Left lung (tissue), 10 donors: ENCODE results near the gene RNPC3. TPM values are rescaled to one million over a fixed set of nuclear protein-coding genes. Genes with fewer than 3 reads are reported as not detected.
"Not testable (repeated sequence)": the region's sequence is repeated elsewhere in the genome, so short reads cannot be mapped to it uniquely, and the experiment has no call there.

Experiments used
- ATAC-seq: fragments of 200-7000 bp; cut with Tn5 transposase; one replicate; pipeline ENCODE4 v1.9.1; 2020; ENCODE audit warnings: moderate library complexity
- DNase-seq, 4 donors: peaks; one replicate each; pipeline ENCODE4 v3.0.0-alpha.2; 2013 to 2020
- H3K27ac ChIP-seq, 2 donors: fragments of 200-600 bp; sonication (generic) in 1 of 2; one replicate each; pipeline versions ENCODE4 v1.5.0 to v1.8.0; 2020 to 2021
- H3K27me3 ChIP-seq, 2 donors: fragments of 200-600 bp; sonication (generic) in 1 of 2; one replicate each; pipeline versions ENCODE4 v1.5.0 to v1.8.0; 2020 to 2021
- H3K36me3 ChIP-seq, 2 donors: fragments of 200-600 bp; sonication (generic) in 1 of 2; one replicate each; pipeline versions ENCODE4 v1.5.0 to v1.8.0; 2020 to 2021
- H3K4me1 ChIP-seq, 2 donors: fragments of 200-600 bp; one replicate each; pipeline ENCODE4 v1.8.0; 2021
- H3K4me3 ChIP-seq, 2 donors: fragments of 200-600 bp; sonication (generic) in 1 of 2; one replicate each; pipeline versions ENCODE4 v1.5.0 to v1.8.0; 2020 to 2021; ENCODE audit warnings: mild to moderate bottlenecking in 1 of 2
- H3K9me3 ChIP-seq, 2 donors: fragments of 200-600 bp; sonication (generic) in 1 of 2; one replicate each; pipeline versions ENCODE4 v1.5.0 to v1.8.0; 2020 to 2021
- CTCF ChIP-seq, 2 donors: fragments of 200-600 bp; sonication (generic) in 1 of 2; IDR thresholded peaks; one replicate each; pipeline versions ENCODE4 v1.5.0 to v1.8.0; 2021; ENCODE audit warnings: antibody characterized with exemption in 2 of 2
- intact Hi-C, 2 donors: fragments of 100-400 bp; cut with DNase I; formaldehyde crosslinking; loops; one replicate each; pipeline versions ENCODE4 v1.11.2 to v1.14.2; 2022
- polyA plus RNA-seq, 6 donors: library from polyadenylated mRNA; unstranded; fragments of 120-200 nt; gene quantifications; one replicate each; pipeline ENCODE4 v1.2.1, GENCODE V29; 2013; ENCODE audit not compliant: insufficient read length in 6 of 6
- total RNA-seq, 2 donors: library from RNA; stranded (reverse); fragmentation: NEBNext Ultra II Directional; extraction: Animal tissue kit (Norgen Biotek cat#: 25700); gene quantifications; one replicate each; pipeline ENCODE4 v1.2.1, GENCODE V29; 2021
- donor health status: DM: no; HTN: yes; CAD: no.
- donor health status: DM: no; HTN: no; CAD: no.

The RNPC3 gene
- total and polyA plus RNA-seq, 8 donors = 21.2 to 75.6 (median 58.0) TPM

- Histone ChIP-seq H3K9me3 (no peaks in the 10 kb centered on the region), H3K4me1 (peaks cover 0 to 7% of the 10 kb centered on the region in 2 donors), H3K36me3 (no peaks in the 10 kb centered on the region), H3K27ac (no peak overlapping the region), H3K4me3 (no peak overlapping the region), H3K27me3 (no peaks in the 10 kb centered on the region)
- DNase-seq (no peak), ATAC-seq (no peak)
- no peak for TF ChIP-seq CTCF (IDR thresholded peaks at IDR 0.05)
- intact Hi-C loops = no loop called here
Measured at GRCh38 chr1:103563056-103563455, 37.6 kb downstream of the RNPC3 start.

DNA sequence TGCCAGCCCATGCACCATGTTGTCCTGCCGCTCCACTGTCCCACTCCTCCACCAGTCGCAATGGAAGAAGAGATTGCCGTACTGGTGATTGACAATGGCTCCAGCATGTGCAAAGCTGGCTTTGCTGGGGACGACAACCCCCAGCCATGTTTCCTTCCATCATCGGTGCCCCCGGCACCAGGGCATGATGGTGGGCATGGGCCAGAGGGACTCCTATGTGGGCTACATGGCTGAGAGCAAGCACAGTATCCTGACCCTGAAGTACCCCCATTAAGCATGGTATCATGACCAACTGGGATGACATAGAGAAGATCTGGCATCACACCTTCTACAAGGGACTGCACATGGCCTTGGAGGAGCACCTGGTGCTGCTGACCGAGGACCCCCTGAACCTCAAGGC lies 44.0 kb downstream of the RNPC3 start:
- Histone ChIP-seq H3K4me3 (no peak overlapping the region), H3K9me3 (no peaks in the 10 kb centered on the region), H3K27me3 (no peaks in the 10 kb centered on the region), H3K4me1 (no peaks in the 10 kb centered on the region), H3K27ac (no peak overlapping the region), H3K36me3 (peaks cover 0 to 7% of the 10 kb centered on the region in 2 donors)
- intact Hi-C loops = no loop called here
- DNase-seq (peak in 1 of 4 donors; percentile 50), ATAC-seq (no peak)
- no peak for TF ChIP-seq CTCF (IDR thresholded peaks at IDR 0.05)

- H3K4me1 ChIP-seq, DNase-seq, H3K9me3 ChIP-seq, H3K36me3 ChIP-seq, H3K4me3 ChIP-seq, H3K27ac ChIP-seq, intact Hi-C loops, H3K27me3 ChIP-seq, ATAC-seq: not testable (repeated sequence)
Measured at GRCh38 chr1:103571289-103571688, 45.8 kb downstream of the RNPC3 start, which contains the start of gene AMY2B. AMY2B (plus strand) TSS chr1:103571589; CDS start chr1:103571603, 14 bp downstream.

DNA sequence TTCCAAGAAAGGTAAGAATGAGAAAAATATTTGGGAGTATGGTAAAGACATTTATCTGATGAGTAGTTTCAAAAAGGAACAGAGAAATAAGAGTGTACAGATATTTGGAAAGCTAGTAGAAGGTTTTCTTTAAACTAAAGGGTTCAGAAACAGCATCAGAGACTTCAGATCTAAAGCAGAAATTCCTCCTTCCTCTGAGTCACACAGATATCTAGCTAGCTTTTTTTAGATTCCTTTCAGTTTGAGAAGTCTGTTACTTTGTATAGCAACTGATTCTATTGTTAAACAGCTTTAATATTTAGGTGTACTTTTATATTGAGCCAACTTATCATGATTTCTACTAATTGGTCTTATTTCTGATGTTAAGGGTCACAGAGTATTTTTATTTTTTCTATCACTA lies 50.6 kb downstream of the RNPC3 start:
- intact Hi-C loops = no loop called here
- Histone ChIP-seq H3K36me3 (peaks cover 0 to 4% of the 10 kb centered on the region in 2 donors), H3K27ac (no peak overlapping the region), H3K4me1 (no peaks in the 10 kb centered on the region), H3K27me3 (no peaks in the 10 kb centered on the region), H3K9me3 (no peaks in the 10 kb centered on the region), H3K4me3 (no peak overlapping the region)
- ATAC-seq (no peak), DNase-seq (no peak)
- TF ChIP-seq CTCF (IDR thresholded peaks at IDR 0.05) = no peak

GRCh38 chr1:103576784-103577183 lies 51.3 kb downstream of the RNPC3 start:
- ATAC-seq, H3K4me3 ChIP-seq, H3K27me3 ChIP-seq, H3K9me3 ChIP-seq, H3K4me1 ChIP-seq, H3K36me3 ChIP-seq, H3K27ac ChIP-seq, intact Hi-C loops, DNase-seq: not testable (repeated sequence)

DNA sequence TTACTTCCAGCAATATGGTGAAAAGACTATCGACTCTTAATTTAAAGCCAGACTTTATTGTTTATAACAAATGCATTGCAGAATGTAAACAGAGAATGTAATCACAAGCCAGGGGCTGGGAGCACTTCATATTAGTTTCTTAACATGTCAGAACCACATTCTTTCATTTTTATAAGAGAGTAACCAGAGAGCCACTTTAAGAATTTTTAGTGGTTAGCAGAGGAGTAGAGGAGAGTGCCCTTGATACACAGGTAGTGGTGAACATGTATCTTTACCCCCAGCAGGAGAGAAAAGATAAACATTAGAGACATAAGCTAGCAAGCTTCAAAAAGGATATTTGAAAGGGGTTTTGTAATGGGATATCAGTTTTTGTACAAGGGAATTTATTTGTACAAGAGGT lies 57.0 kb downstream of the RNPC3 start:
- H3K27me3 ChIP-seq = no peaks in the 10 kb centered on the region
- peak; percentile 88 for ATAC-seq
- no peak overlapping the region for H3K4me3 ChIP-seq
- no peak for DNase-seq
- H3K9me3 ChIP-seq = no peaks in the 10 kb centered on the region
- H3K36me3 ChIP-seq = peaks cover 0 to 4% of the 10 kb centered on the region in 2 donors
- TF ChIP-seq CTCF (IDR thresholded peaks at IDR 0.05) = no peak
- H3K27ac ChIP-seq = no peak overlapping the region
- no peaks in the 10 kb centered on the region for H3K4me1 ChIP-seq
- intact Hi-C loops = no loop called here
